Smooth muscle cell (in vitro differentiated cells): ENCODE results near the gene FNBP1. TPM values are rescaled to one million over a fixed set of nuclear protein-coding genes. Genes with fewer than 3 reads are reported as not detected.

Source experiments
- DNase-seq: peaks from one replicate; lab custom pipeline; 2025; ENCODE audit not compliant: unreplicated experiment; lab: John Stamatoyannopoulos, UW
- H2AFZ ChIP-seq: fragments of 200-600 bp; sonication (generic); 2 replicates; pipeline ENCODE4 v1.6.0; 2016; ENCODE audit warnings: antibody characterized with exemption, low read depth, mild to moderate bottlenecking
- H3F3A ChIP-seq: fragments of 200-600 bp; sonication (generic); 2 replicates; pipeline ENCODE4 v1.6.0; 2017; ENCODE audit warnings: antibody characterized with exemption, low read depth
- H3K27ac ChIP-seq: fragments of 200-600 bp; sonication (generic); 2 replicates; pipeline ENCODE4 v1.5.1; 2016; ENCODE audit warnings: low read depth, mild to moderate bottlenecking
- H3K27me3 ChIP-seq: fragments of 200-600 bp; sonication (generic); 2 replicates; pipeline ENCODE4 v1.6.1; 2016; ENCODE audit warnings: low read depth, mild to moderate bottlenecking
- H3K36me3 ChIP-seq: fragments of 200-600 bp; sonication (generic); 2 replicates; pipeline ENCODE4 v1.5.1; 2016; ENCODE audit warnings: low read depth
- H3K4me1 ChIP-seq: fragments of 200-600 bp; sonication (generic); 2 replicates; pipeline ENCODE4 v1.5.1; 2016; ENCODE audit warnings: low read depth
- H3K4me2 ChIP-seq: fragments of 200-600 bp; sonication (generic); 2 replicates; pipeline ENCODE4 v1.6.0; 2016; ENCODE audit warnings: mild to moderate bottlenecking
- H3K4me3 ChIP-seq: fragments of 200-600 bp; sonication (generic); 2 replicates; pipeline ENCODE4 v1.5.1; 2016; ENCODE audit warnings: mild to moderate bottlenecking
- H3K79me2 ChIP-seq: fragments of 200-600 bp; sonication (generic); 2 replicates; pipeline ENCODE4 v1.6.0; 2016; ENCODE audit warnings: low read depth, mild to moderate bottlenecking
- H3K9ac ChIP-seq: fragments of 200-600 bp; sonication (generic); 2 replicates; pipeline ENCODE4 v1.6.0; 2016; ENCODE audit warnings: low read depth
- H3K9me3 ChIP-seq: fragments of 200-600 bp; sonication (generic); replicated peaks from 2 replicates; pipeline ENCODE4 v1.5.1; 2016; ENCODE audit warnings: low read depth
- H4K20me1 ChIP-seq: fragments of 200-600 bp; sonication (generic); 2 replicates; pipeline ENCODE4 v1.6.0; 2016; ENCODE audit warnings: low read depth
- CTCF ChIP-seq: fragments of 200-600 bp; sonication (generic); IDR thresholded peaks from 2 replicates; pipeline ENCODE4 v1.5.1; 2017; ENCODE audit warnings: borderline replicate concordance, mild to moderate bottlenecking, antibody characterized with exemption; ENCODE audit not compliant: insufficient read depth, poor library complexity, severe bottlenecking
- WGBS: methylation state at CpG from one replicate; pipeline ENCODE4 v1.1.7; 2016; ENCODE audit warnings: low lambda C conversion rate; 5-methylcytosine and 5-hydroxymethylcytosine counted together
- polyA plus RNA-seq: library from polyadenylated mRNA; unstranded; fragments of >200 nt; fragmentation: Nextera tagmentation; extraction: Ambion mirVana; gene quantifications from 2 replicates; pipeline ENCODE4 v1.2.1, GENCODE V29; 2016
- total RNA-seq: library from RNA; depleted of rRNA; stranded (reverse); fragments of >200 nt; gene quantifications from 2 replicates; pipeline ENCODE4 v1.2.3, GENCODE V29; 2014

FNBP1 gene
- total and polyA plus RNA-seq, 2 experiments from 2014 or later: 17.1 to 17.2 TPM

GRCh38 chr9:129884220-129885017 is 158.6 kb downstream of the FNBP1 start:
- Histone ChIP-seq H3K9ac (no peak overlapping the region), H3K4me3 (peak overlapping the region; percentile 33)
- 23% methylated on average over 24 of the region's 24 CpGs for WGBS

GRCh38 chr9:129881547-129882324 is 161.3 kb downstream of the FNBP1 start:
- Histone ChIP-seq H3K4me1 (peaks cover 23% of the 10 kb centered on the region), H3K9ac (no peak overlapping the region), H3K79me2 (no peaks in the 10 kb centered on the region), H3K36me3 (no peaks in the 10 kb centered on the region), H3K27ac (no peak overlapping the region), H3K9me3 (no peaks in the 10 kb centered on the region), H3F3A (no peaks in the 10 kb centered on the region), H3K4me3 (no peak overlapping the region), H3K4me2 (no peak overlapping the region), H4K20me1 (no peaks in the 10 kb centered on the region), H2AFZ (no peak overlapping the region), H3K27me3 (no peaks in the 10 kb centered on the region)
- no peak for DNase-seq
- no peak for TF ChIP-seq CTCF
- 93% methylated on average over 19 of the region's 19 CpGs for WGBS

More at GRCh38 chr9:129884220-129885017, 158.6 kb downstream of the FNBP1 start:
- H3K9me3 ChIP-seq: no peaks in the 10 kb centered on the region
- H4K20me1 ChIP-seq: no peaks in the 10 kb centered on the region
- H3K79me2 ChIP-seq: no peaks in the 10 kb centered on the region
- H3F3A ChIP-seq: no peaks in the 10 kb centered on the region
- no peak overlapping the region for H2AFZ ChIP-seq
- peak overlapping the region; percentile 28 for H3K27ac ChIP-seq
- H3K4me1 ChIP-seq: peaks cover 23% of the 10 kb centered on the region
- DNase-seq: peak; percentile 26
- H3K4me2 ChIP-seq: peak overlapping the region; percentile 81
- no peaks in the 10 kb centered on the region for H3K36me3 ChIP-seq
- TF ChIP-seq CTCF: no peak
- H3K27me3 ChIP-seq: no peaks in the 10 kb centered on the region

GRCh38 chr9:129880654-129881546 is 162.1 kb downstream of the FNBP1 start:
- Histone ChIP-seq H3K27me3 (no peaks in the 10 kb centered on the region), H3K4me1 (peaks cover 17% of the 10 kb centered on the region), H3K79me2 (no peaks in the 10 kb centered on the region), H3F3A (no peaks in the 10 kb centered on the region), H3K4me3 (no peak overlapping the region), H3K9me3 (no peaks in the 10 kb centered on the region), H3K27ac (no peak overlapping the region), H2AFZ (no peak overlapping the region), H4K20me1 (no peaks in the 10 kb centered on the region), H3K36me3 (no peaks in the 10 kb centered on the region), H3K4me2 (no peak overlapping the region), H3K9ac (no peak overlapping the region)
- WGBS: 93% methylated on average over 28 of the region's 28 CpGs
- no peak for TF ChIP-seq CTCF
- no peak for DNase-seq
